Measurements from ENCODE around the gene ITPR3. TPM values are rescaled to one million over a fixed set of nuclear protein-coding genes. Genes with fewer than 3 reads are reported as not detected.

Gene ITPR3
- total and polyA plus RNA-seq, 2 of the 13 experiments (the other 11 are each of a cell fraction or from before 2014, with no cell fraction given): 3.8 to 21.4 TPM

DNA sequence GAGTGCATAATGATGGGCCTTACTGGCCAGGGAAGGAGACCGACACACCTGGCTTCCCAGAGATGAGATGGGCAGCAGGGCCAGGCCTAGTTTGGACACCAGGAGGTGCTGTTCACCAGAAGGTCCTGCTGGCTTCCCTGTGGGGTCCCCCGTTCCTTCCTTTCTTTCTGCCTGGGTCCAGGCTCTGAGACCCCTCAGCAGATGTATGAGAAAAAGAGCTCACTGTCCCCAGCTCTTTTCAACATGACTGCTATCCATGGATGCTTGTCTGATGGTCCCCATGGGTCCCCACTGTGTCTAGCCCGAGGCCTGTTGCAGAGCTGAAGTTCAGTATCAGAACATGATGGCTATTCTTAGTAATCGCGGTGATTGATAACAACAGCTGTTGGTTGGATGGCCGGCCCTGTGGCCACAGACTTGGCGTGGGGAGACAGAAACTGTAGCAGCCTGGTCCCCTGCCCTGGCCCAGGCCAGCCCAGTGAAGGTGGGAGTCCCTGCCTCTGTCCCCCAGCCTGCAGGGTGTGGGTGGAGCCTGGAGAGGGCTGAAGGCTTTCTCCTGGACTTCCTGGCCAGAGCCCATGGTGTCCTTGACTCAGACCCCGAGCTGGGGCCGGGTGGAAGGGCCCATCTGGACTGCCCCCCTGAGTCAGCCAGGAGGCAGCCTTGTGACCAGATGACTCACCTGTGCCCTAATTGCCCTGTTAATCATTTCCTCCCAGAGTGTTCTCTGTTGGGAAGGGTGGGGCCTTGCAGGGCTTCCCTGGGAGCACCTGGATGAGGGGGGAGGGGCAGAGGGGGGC is 31.2 kb upstream of the ITPR3 start (continued):
- TF ChIP-seq ZNF589 (CRISPR knock-in tag; conservative IDR thresholded peaks at IDR 0.05) (peak; percentile 66; the same call in 1 of the 2 replicates), TP53 (CRISPR knock-in tag; conservative IDR thresholded peaks at IDR 0.05) (peak; percentile 65), ZNF343 (CRISPR knock-in tag; IDR thresholded peaks at IDR 0.05) (0 out of 2 replicates have a peak, but pooled peaks have one; percentile 42), RXRB (CRISPR knock-in tag; IDR thresholded peaks at IDR 0.05; ENCODE audit: borderline replicate concordance) (peak; percentile 92), ZNF317 (CRISPR knock-in tag; IDR thresholded peaks at IDR 0.05) (peak; percentile 73; the same call in 1 of the 2 replicates), ZNF761 (CRISPR knock-in tag; conservative IDR thresholded peaks at IDR 0.05) (peak; percentile 63; the same call in 1 of the 2 replicates), CBX1 (IDR thresholded peaks at IDR 0.05; ENCODE audit: low read depth) (no peak), ZNF577 (CRISPR knock-in tag; IDR thresholded peaks at IDR 0.05; ENCODE audit: borderline replicate concordance, low read depth) (no peak), ZNF251 (CRISPR knock-in tag; IDR thresholded peaks at IDR 0.05) (no peak), ZNF501 (CRISPR knock-in tag; IDR thresholded peaks at IDR 0.05) (peak; percentile 83), ZNF101 (CRISPR knock-in tag; IDR thresholded peaks at IDR 0.05; ENCODE audit: borderline replicate concordance, low read depth) (no peak), ZNF17 (CRISPR knock-in tag; IDR thresholded peaks at IDR 0.05) (no peak)
- TF ChIP-seq, protein P1, sequence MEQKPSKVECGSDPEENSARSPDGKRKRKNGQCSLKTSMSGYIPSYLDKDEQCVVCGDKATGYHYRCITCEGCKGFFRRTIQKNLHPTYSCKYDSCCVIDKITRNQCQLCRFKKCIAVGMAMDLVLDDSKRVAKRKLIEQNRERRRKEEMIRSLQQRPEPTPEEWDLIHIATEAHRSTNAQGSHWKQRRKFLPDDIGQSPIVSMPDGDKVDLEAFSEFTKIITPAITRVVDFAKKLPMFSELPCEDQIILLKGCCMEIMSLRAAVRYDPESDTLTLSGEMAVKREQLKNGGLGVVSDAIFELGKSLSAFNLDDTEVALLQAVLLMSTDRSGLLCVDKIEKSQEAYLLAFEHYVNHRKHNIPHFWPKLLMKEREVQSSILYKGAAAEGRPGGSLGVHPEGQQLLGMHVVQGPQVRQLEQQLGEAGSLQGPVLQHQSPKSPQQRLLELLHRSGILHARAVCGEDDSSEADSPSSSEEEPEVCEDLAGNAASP (CRISPR knock-in tag; IDR thresholded peaks at IDR 0.05; ENCODE audit: borderline replicate concordance): peak; percentile 57; the same call in 1 of the 2 replicates
- TF ChIP-seq, protein P2, sequence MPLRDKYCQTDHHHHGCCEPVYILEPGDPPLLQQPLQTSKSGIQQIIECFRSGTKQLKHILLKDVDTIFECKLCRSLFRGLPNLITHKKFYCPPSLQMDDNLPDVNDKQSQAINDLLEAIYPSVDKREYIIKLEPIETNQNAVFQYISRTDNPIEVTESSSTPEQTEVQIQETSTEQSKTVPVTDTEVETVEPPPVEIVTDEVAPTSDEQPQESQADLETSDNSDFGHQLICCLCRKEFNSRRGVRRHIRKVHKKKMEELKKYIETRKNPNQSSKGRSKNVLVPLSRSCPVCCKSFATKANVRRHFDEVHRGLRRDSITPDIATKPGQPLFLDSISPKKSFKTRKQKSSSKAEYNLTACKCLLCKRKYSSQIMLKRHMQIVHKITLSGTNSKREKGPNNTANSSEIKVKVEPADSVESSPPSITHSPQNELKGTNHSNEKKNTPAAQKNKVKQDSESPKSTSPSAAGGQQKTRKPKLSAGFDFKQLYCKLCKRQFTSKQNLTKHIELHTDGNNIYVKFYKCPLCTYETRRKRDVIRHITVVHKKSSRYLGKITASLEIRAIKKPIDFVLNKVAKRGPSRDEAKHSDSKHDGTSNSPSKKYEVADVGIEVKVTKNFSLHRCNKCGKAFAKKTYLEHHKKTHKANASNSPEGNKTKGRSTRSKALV (CRISPR knock-in tag; IDR thresholded peaks at IDR 0.05): peak; percentile 77
- TF ChIP-seq, protein P3, sequence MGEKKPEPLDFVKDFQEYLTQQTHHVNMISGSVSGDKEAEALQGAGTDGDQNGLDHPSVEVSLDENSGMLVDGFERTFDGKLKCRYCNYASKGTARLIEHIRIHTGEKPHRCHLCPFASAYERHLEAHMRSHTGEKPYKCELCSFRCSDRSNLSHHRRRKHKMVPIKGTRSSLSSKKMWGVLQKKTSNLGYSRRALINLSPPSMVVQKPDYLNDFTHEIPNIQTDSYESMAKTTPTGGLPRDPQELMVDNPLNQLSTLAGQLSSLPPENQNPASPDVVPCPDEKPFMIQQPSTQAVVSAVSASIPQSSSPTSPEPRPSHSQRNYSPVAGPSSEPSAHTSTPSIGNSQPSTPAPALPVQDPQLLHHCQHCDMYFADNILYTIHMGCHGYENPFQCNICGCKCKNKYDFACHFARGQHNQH (CRISPR knock-in tag; IDR thresholded peaks at IDR 0.05): peak; percentile 43; the same call in 1 of the 2 replicates
- TF ChIP-seq, protein P4, sequence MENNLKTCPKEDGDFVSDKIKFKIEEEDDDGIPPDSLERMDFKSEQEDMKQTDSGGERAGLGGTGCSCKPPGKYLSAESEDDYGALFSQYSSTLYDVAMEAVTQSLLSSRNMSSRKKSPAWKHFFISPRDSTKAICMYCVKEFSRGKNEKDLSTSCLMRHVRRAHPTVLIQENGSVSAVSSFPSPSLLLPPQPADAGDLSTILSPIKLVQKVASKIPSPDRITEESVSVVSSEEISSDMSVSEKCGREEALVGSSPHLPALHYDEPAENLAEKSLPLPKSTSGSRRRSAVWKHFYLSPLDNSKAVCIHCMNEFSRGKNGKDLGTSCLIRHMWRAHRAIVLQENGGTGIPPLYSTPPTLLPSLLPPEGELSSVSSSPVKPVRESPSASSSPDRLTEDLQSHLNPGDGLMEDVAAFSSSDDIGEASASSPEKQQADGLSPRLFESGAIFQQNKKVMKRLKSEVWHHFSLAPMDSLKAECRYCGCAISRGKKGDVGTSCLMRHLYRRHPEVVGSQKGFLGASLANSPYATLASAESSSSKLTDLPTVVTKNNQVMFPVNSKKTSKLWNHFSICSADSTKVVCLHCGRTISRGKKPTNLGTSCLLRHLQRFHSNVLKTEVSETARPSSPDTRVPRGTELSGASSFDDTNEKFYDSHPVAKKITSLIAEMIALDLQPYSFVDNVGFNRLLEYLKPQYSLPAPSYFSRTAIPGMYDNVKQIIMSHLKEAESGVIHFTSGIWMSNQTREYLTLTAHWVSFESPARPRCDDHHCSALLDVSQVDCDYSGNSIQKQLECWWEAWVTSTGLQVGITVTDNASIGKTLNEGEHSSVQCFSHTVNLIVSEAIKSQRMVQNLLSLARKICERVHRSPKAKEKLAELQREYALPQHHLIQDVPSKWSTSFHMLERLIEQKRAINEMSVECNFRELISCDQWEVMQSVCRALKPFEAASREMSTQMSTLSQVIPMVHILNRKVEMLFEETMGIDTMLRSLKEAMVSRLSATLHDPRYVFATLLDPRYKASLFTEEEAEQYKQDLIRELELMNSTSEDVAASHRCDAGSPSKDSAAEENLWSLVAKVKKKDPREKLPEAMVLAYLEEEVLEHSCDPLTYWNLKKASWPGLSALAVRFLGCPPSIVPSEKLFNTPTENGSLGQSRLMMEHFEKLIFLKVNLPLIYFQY (CRISPR knock-in tag; IDR thresholded peaks at IDR 0.05; ENCODE audit: borderline replicate concordance): peak; percentile 48; the same call in 1 of the 2 replicates

Measured in HepG2 (cell line).